HCT116 (cell line): Measurements from ENCODE around the gene CROCC. TPM values are rescaled to one million over a fixed set of nuclear protein-coding genes. Genes with fewer than 3 reads are reported as not detected.

Experiments
- ATAC-seq: fragments of 200-7000 bp; cut with Tn5 transposase; 2 replicates; pipeline ENCODE4 v1.9.1; 2020; ENCODE audit warnings: mild to moderate bottlenecking, moderate library complexity
- BruUV-seq: library from RNA; stranded (reverse); fragments of 400-500 nt; replicated peaks from 2 replicates; lab custom pipeline; 2021; lab: Mats Ljungman, UMichigan
- CTCF ChIA-PET: fragments of 300-600 bp; sonication (Branson Sonifier 250); formaldehyde crosslinking; loops from one replicate; lab custom pipeline; 2021; ENCODE audit warnings: antibody characterized with exemption; lab: Charles Lee
- POLR2A ChIA-PET: fragments of 300-600, 350-600 bp; sonication (Branson Sonifier 250); formaldehyde crosslinking; loops from one replicate; lab custom pipeline; 2021; ENCODE audit warnings: antibody characterized with exemption; lab: Charles Lee
- RAD21 ChIA-PET, 2 experiments: fragments of 300-600 bp; sonication (Branson Sonifier 250); formaldehyde crosslinking; loops; one replicate each; lab custom pipeline; 2023; ENCODE audit warnings: low total read pairs in 2 of 2; ENCODE audit not compliant: uncharacterized antibody in 2 of 2, unreplicated experiment in 2 of 2, low non-redundant PET in 1 of 2; lab: Charles Lee
- DNase-seq: peaks from one replicate; pipeline ENCODE4 v3.0.0-alpha.2; 2010; ENCODE audit warnings: low read depth, low spot score
- H2AFZ ChIP-seq: fragments of 200-600 bp; shearing (Covaris generic), sonication (generic); 2 replicates; pipeline ENCODE4 v1.6.1; 2017; ENCODE audit warnings: low read depth, mixed run types, mixed read lengths, antibody characterized with exemption, low read length; ENCODE audit not compliant: poor library complexity, severe bottlenecking
- H3K27ac ChIP-seq: 2 replicates; pipeline ENCODE4 v1.5.1; 2012; ENCODE audit warnings: low read depth, low read length
- H3K27me3 ChIP-seq: fragments of 200-600 bp; sonication (generic); 2 replicates; pipeline ENCODE4 v1.6.1; 2016; ENCODE audit warnings: mixed run types, low read length, mixed read lengths; ENCODE audit not compliant: insufficient read depth
- H3K36me3 ChIP-seq, 2 experiments: fragments of 200-500 bp in 1 of 2; fragments of 200-600 bp in 1 of 2; sonication (Bioruptor generic) in 1 of 2; sonication (generic) in 1 of 2; 2 replicates each; pipeline versions ENCODE4 v1.5.1 to v1.6.1; 2014 to 2016; ENCODE audit warnings: low read length in 2 of 2, inconsistent platforms in 1 of 2, mixed read lengths in 1 of 2, mixed run types in 1 of 2; ENCODE audit not compliant: insufficient read depth in 2 of 2, control insufficient read depth in 1 of 2
- H3K4me1 ChIP-seq, 2 experiments: fragments of 200-600 bp in 1 of 2; sonication (generic) in 1 of 2; 2 replicates each; pipeline versions ENCODE4 v1.5.1 to v1.6.1; 2012 to 2017; ENCODE audit warnings: low read length in 2 of 2, inconsistent platforms in 1 of 2, mild to moderate bottlenecking in 1 of 2, mixed read lengths in 1 of 2, mixed run types in 1 of 2, moderate library complexity in 1 of 2; ENCODE audit not compliant: insufficient read depth in 2 of 2, control insufficient read depth in 1 of 2
- H3K4me2 ChIP-seq: fragments of 200-600 bp; sonication (generic); 2 replicates; pipeline ENCODE4 v1.6.1; 2017; ENCODE audit warnings: mixed run types, low read length, mixed read lengths
- H3K4me3 ChIP-seq, 2 experiments: fragments of 200-600 bp in 1 of 2; sonication (generic) in 1 of 2; replicated peaks in 1 of 2; 2 replicates each; pipeline ENCODE4 v1.5.1; 2011 to 2016; ENCODE audit warnings: low read length in 2 of 2, control low read depth in 1 of 2, low read depth in 1 of 2, mild to moderate bottlenecking in 1 of 2, mixed read lengths in 1 of 2, mixed run types in 1 of 2
- H3K79me2 ChIP-seq: fragments of 200-600 bp; sonication (generic); 2 replicates; pipeline ENCODE4 v1.6.1; 2017; ENCODE audit warnings: mild to moderate bottlenecking, mixed run types, low read length, moderate library complexity, mixed read lengths; ENCODE audit not compliant: insufficient read depth
- H3K9ac ChIP-seq: fragments of 200-600 bp; sonication (generic); 2 replicates; pipeline ENCODE4 v1.6.1; 2016; ENCODE audit warnings: low read length, mixed read lengths
- H3K9me2 ChIP-seq: fragments of 200-600 bp; sonication (generic), shearing (Covaris generic); 2 replicates; pipeline ENCODE4 v1.6.1; 2017; ENCODE audit warnings: mixed run types, mild to moderate bottlenecking, moderate library complexity; ENCODE audit not compliant: insufficient read depth
- H3K9me3 ChIP-seq, 2 experiments: fragments of 200-500 bp in 1 of 2; fragments of 200-600 bp in 1 of 2; sonication (Bioruptor generic) in 1 of 2; sonication (generic) in 1 of 2; 2 replicates each; pipeline ENCODE4 v1.6.1; 2014 to 2017; ENCODE audit warnings: low read length in 2 of 2, mixed read lengths in 2 of 2, inconsistent platforms in 1 of 2, low read depth in 1 of 2, mild to moderate bottlenecking in 1 of 2, mixed run types in 1 of 2, moderate library complexity in 1 of 2; ENCODE audit not compliant: control insufficient read depth in 1 of 2, insufficient read depth in 1 of 2
- H4K20me1 ChIP-seq: fragments of 200-600 bp; sonication (generic), shearing (Covaris generic); 2 replicates; pipeline ENCODE4 v1.6.1; 2017; ENCODE audit warnings: mixed run types, mild to moderate bottlenecking, moderate library complexity; ENCODE audit not compliant: insufficient read depth
- CBX3 ChIP-seq: IDR thresholded peaks from 2 replicates; pipeline ENCODE4 v1.6.1; 2012; ENCODE audit warnings: low read depth
- EZH2 ChIP-seq: fragments of 200-600 bp; sonication (generic); IDR thresholded peaks from 2 replicates; pipeline ENCODE4 v1.6.1; 2017; ENCODE audit warnings: antibody characterized with exemption, mixed run types
- RAD21 ChIP-seq: IDR thresholded peaks from 2 replicates; pipeline ENCODE4 v1.6.1; 2012; ENCODE audit warnings: low read depth, mild to moderate bottlenecking
- SP1 ChIP-seq: IDR thresholded peaks from 2 replicates; pipeline ENCODE4 v1.6.1; 2012; ENCODE audit warnings: low read depth
- TCF7L2 ChIP-seq: IDR thresholded peaks from 2 replicates; pipeline ENCODE4 v1.7.0; 2011; ENCODE audit warnings: borderline replicate concordance, inconsistent platforms; ENCODE audit not compliant: insufficient read depth, insufficient read length; ENCODE audit errors: extremely low read depth
- YY1 ChIP-seq: IDR thresholded peaks from 2 replicates; pipeline ENCODE4 v1.6.1; 2011; ENCODE audit warnings: low read length, low read depth, moderate library complexity, mild to moderate bottlenecking; ENCODE audit not compliant: insufficient replicate concordance; ENCODE audit errors: extremely low read depth
- ZBTB33 ChIP-seq: IDR thresholded peaks from 2 replicates; pipeline ENCODE4 v1.6.1; 2011; ENCODE audit warnings: mild to moderate bottlenecking, low read length, moderate library complexity; ENCODE audit not compliant: insufficient replicate concordance; ENCODE audit errors: extremely low read depth
- intact Hi-C: fragments of 100-400 bp; cut with micrococcal nuclease; formaldehyde crosslinking; loops from 2 replicates; pipeline ENCODE4 v1.10.0; 2022
- total RNA-seq: library from RNA; stranded (reverse); gene quantifications from one replicate; pipeline ENCODE4 v1.2.1, GENCODE V29; 2021; ENCODE audit not compliant: unreplicated experiment

The CROCC gene
- total RNA-seq, 1 experiment from 2014 or later, result 30.1 TPM

GRCh38 chr1:16903458-16903796 is 18.3 kb upstream of the CROCC start:
- RAD21 ChIA-PET, result no interaction called here
- Histone ChIP-seq H3K4me3 (peak overlapping the region in 1 of 2 experiments; percentile 55; a peak in 2 of 4 replicates), H3K27ac (peak overlapping the region; percentile 89), H3K27me3 (no peaks in the 10 kb centered on the region), H3K4me2 (peak overlapping the region; percentile 87), H3K36me3 (no peaks in the 10 kb centered on the region), H3K9me3 (no peaks in the 10 kb centered on the region), H3K9me2 (no peaks in the 10 kb centered on the region), H3K4me1 (peaks cover 22 to 52% of the 10 kb centered on the region in 2 experiments), H3K9ac (peak overlapping the region; percentile 74), H3K79me2 (no peaks in the 10 kb centered on the region), H4K20me1 (no peaks in the 10 kb centered on the region), H2AFZ (peak overlapping the region; percentile 39)
- CTCF ChIA-PET, result interaction anchor here (1.9 kb wide), 1 partner anchor 283 kb away, joined by 11 read pairs; no protein-coding TSS in a partner anchor
- ATAC-seq (no peak), DNase-seq (no peak)
- intact Hi-C loops, result no loop called here
- no TSS peak for BruUV-seq
- POLR2A ChIA-PET, result interaction anchor here (0.7 to 3.8 kb wide), 2 partner anchors 282 to 536 kb away, joined by 4 to 41 read pairs; partner anchors contain the start of gene RCC2
- no peak for TF ChIP-seq SP1
- TF ChIP-seq ZBTB33, result no peak
- no peak for TF ChIP-seq CBX3

- H3K27ac ChIP-seq, result peak overlapping the region; percentile 89
- ChIA-PET RAD21 (no interaction called here), CTCF (interaction anchor here (0.7 to 1.3 kb wide), 2 partner anchors 141 to 280 kb away, joined by 3 read pairs; no protein-coding TSS in a partner anchor), POLR2A (interaction anchor here (1.0 to 3.8 kb wide), 18 partner anchors 9 to 394 kb away, joined by 3 to 41 read pairs (median 5); partner anchors contain the start of genes NBPF1, RNU1-1 and RNU1-2)
- ATAC-seq (peak; percentile 92), DNase-seq (peak; percentile 97)
- peak overlapping the region; percentile 87 for H3K4me2 ChIP-seq
- H2AFZ ChIP-seq, result no peak overlapping the region
- H3K9me2 ChIP-seq, result no peaks in the 10 kb centered on the region
- no peaks in the 10 kb centered on the region for H3K79me2 ChIP-seq
- no peaks in the 10 kb centered on the region for H4K20me1 ChIP-seq
- no peaks in the 10 kb centered on the region for H3K9me3 ChIP-seq
- H3K27me3 ChIP-seq, result no peaks in the 10 kb centered on the region
- peaks cover 22 to 52% of the 10 kb centered on the region in 2 experiments for H3K4me1 ChIP-seq
- H3K4me3 ChIP-seq, result peak overlapping the region; percentile 45 to 55
- intact Hi-C loops, result loop anchor here (1.0 kb wide), 1 partner anchor 8 kb away; no protein-coding TSS in a partner anchor
- no TSS peak for BruUV-seq
- peak; percentile 51 for TF ChIP-seq YY1
- no peak for TF ChIP-seq EZH2
- TF ChIP-seq RAD21, result no peak
- peak; percentile 68 for TF ChIP-seq TCF7L2
- no peaks in the 10 kb centered on the region for H3K36me3 ChIP-seq
- H3K9ac ChIP-seq, result peak overlapping the region; percentile 74
These were observed 17.1 kb upstream of the CROCC start for GRCh38 chr1:16904560-16905109.
